Astrocyte of the hippocampus (primary cell): ENCODE data around the gene BORCS8.
"Not testable (repeated sequence)": the region's sequence is repeated elsewhere in the genome, so short reads cannot be mapped to it uniquely, and the experiment has no call there.

ENCODE experiments used
- DNase-seq: peaks from one replicate; pipeline ENCODE4 v3.0.0; 2011; ENCODE audit warnings: low read depth, low spot score

Gene BORCS8

GRCh38 chr19:19192078-19192882, at the start of gene BORCS8, which contains the start of gene RFXANK:
BORCS8 (minus strand) TSS chr19:19192152; CDS start chr19:19192117, 35 bp downstream.
RFXANK (plus strand) TSS chr19:19192258; CDS start chr19:19193947, 1,689 bp downstream.
- DNase-seq, result peak; percentile 100

GRCh38 chr19:19240476-19240875, 48.5 kb upstream of the BORCS8 start:
- no peak for DNase-seq

GRCh38 chr19:19239675-19240074, 47.7 kb upstream of the BORCS8 start:
- no peak for DNase-seq

- DNase-seq, result no peak
These were observed 46.4 kb upstream of the BORCS8 start for GRCh38 chr19:19238126-19238894.

- DNase-seq, result no peak
These were observed 44.2 kb upstream of the BORCS8 start for GRCh38 chr19:19236173-19236572.

GRCh38 chr19:19234220-19234816, 42.4 kb upstream of the BORCS8 start:
- no peak for DNase-seq

- DNase-seq, result no peak
These were observed 40.3 kb upstream of the BORCS8 start for GRCh38 chr19:19232261-19232721.

GRCh38 chr19:19230999-19231398, 39.0 kb upstream of the BORCS8 start:
- DNase-seq, result no peak

GRCh38 chr19:19229701-19230100, 37.7 kb upstream of the BORCS8 start:
- DNase-seq, result no peak

GRCh38 chr19:19227217-19227616, 35.3 kb upstream of the BORCS8 start:
- no peak for DNase-seq

- no peak for DNase-seq
These were observed 34.7 kb upstream of the BORCS8 start for GRCh38 chr19:19226663-19227062.

GRCh38 chr19:19226204-19226603, 34.3 kb upstream of the BORCS8 start:
- DNase-seq, result no peak

- peak; percentile 59 for DNase-seq
These were observed 33.0 kb upstream of the BORCS8 start for GRCh38 chr19:19224852-19225494.

GRCh38 chr19:19224150-19224851, 32.3 kb upstream of the BORCS8 start:
- DNase-seq, result no peak

GRCh38 chr19:19223636-19224035, 31.7 kb upstream of the BORCS8 start:
- DNase-seq, result no peak

- no peak for DNase-seq
These were observed 31.1 kb upstream of the BORCS8 start for GRCh38 chr19:19223060-19223459.

- not testable (repeated sequence) for DNase-seq
These were observed 29.0 kb upstream of the BORCS8 start for GRCh38 chr19:19221000-19221399.

GRCh38 chr19:19218911-19219310, 27.0 kb upstream of the BORCS8 start:
- DNase-seq, result no peak

GRCh38 chr19:19217099-19217498, 25.1 kb upstream of the BORCS8 start:
- DNase-seq, result no peak

GRCh38 chr19:19215792-19216191, 23.8 kb upstream of the BORCS8 start:
- DNase-seq, result no peak

- DNase-seq, result peak; percentile 83
These were observed 22.9 kb upstream of the BORCS8 start for GRCh38 chr19:19214892-19215291.
